ENCODE measurements around the gene ACOT7. TPM values are rescaled to one million over a fixed set of nuclear protein-coding genes. Genes with fewer than 3 reads are reported as not detected.

ACOT7 gene
- total RNA-seq, 3 donors from 2014 or later, result 9.4 to 12.8 (median 11.5) TPM

- H3K4me3 ChIP-seq, result no peak overlapping the region
- H3K36me3 ChIP-seq, result no peaks in the 10 kb centered on the region
- DNase-seq (ENCODE audit: low spot score in 2 of 2), result no peak
- no peak overlapping the region for H3K27ac ChIP-seq
- intact Hi-C loops (cut with DNase I; ENCODE audit: low total_unique reads), result no loop called here
- H3K4me1 ChIP-seq, result no peaks in the 10 kb centered on the region
- TF ChIP-seq CTCF (IDR thresholded peaks at IDR 0.05) (no peak), POLR2AphosphoS5 (IDR thresholded peaks at IDR 0.05) (no peak), POLR2A (IDR thresholded peaks at IDR 0.05) (no peak)
- no peaks in the 10 kb centered on the region for H3K27me3 ChIP-seq
- H3K9me3 ChIP-seq, result no peaks in the 10 kb centered on the region
Observed at GRCh38 chr1:6274102-6274501, 119.5 kb downstream of the ACOT7 start.

- H3K4me3 ChIP-seq, result no peak overlapping the region
- DNase-seq (ENCODE audit: low spot score in 2 of 2), result no peak
- no peaks in the 10 kb centered on the region for H3K9me3 ChIP-seq
- no peaks in the 10 kb centered on the region for H3K4me1 ChIP-seq
- H3K27me3 ChIP-seq, result no peaks in the 10 kb centered on the region
- intact Hi-C loops (cut with DNase I; ENCODE audit: low total_unique reads), result no loop called here
- no peak overlapping the region for H3K27ac ChIP-seq
- TF ChIP-seq CTCF (IDR thresholded peaks at IDR 0.05), result no peak
- no peak for TF ChIP-seq POLR2A (IDR thresholded peaks at IDR 0.05)
- no peak for TF ChIP-seq POLR2AphosphoS5 (IDR thresholded peaks at IDR 0.05)
- H3K36me3 ChIP-seq, result no peaks in the 10 kb centered on the region
Observed at GRCh38 chr1:6273380-6273891, 120.1 kb downstream of the ACOT7 start.

GRCh38 chr1:6272868-6273267 lies 120.7 kb downstream of the ACOT7 start:
- no peak for DNase-seq (ENCODE audit: low spot score in 2 of 2)
- no peaks in the 10 kb centered on the region for H3K36me3 ChIP-seq
- intact Hi-C loops (cut with DNase I; ENCODE audit: low total_unique reads), result no loop called here
- H3K27ac ChIP-seq, result no peak overlapping the region
- H3K9me3 ChIP-seq, result no peaks in the 10 kb centered on the region
- H3K4me1 ChIP-seq, result no peaks in the 10 kb centered on the region
- TF ChIP-seq CTCF (IDR thresholded peaks at IDR 0.05) (no peak), POLR2AphosphoS5 (IDR thresholded peaks at IDR 0.05) (no peak), POLR2A (IDR thresholded peaks at IDR 0.05) (no peak)
- H3K27me3 ChIP-seq, result no peaks in the 10 kb centered on the region
- no peak overlapping the region for H3K4me3 ChIP-seq

GRCh38 chr1:6272452-6272851 lies 121.1 kb downstream of the ACOT7 start:
- no peaks in the 10 kb centered on the region for H3K27me3 ChIP-seq
- TF ChIP-seq POLR2A (IDR thresholded peaks at IDR 0.05) (no peak), CTCF (IDR thresholded peaks at IDR 0.05) (no peak), POLR2AphosphoS5 (IDR thresholded peaks at IDR 0.05) (no peak)
- H3K4me1 ChIP-seq, result no peaks in the 10 kb centered on the region
- DNase-seq (ENCODE audit: low spot score in 2 of 2), result no peak
- H3K27ac ChIP-seq, result no peak overlapping the region
- no peaks in the 10 kb centered on the region for H3K9me3 ChIP-seq
- intact Hi-C loops (cut with DNase I; ENCODE audit: low total_unique reads), result no loop called here
- H3K4me3 ChIP-seq, result no peak overlapping the region
- no peaks in the 10 kb centered on the region for H3K36me3 ChIP-seq

- no peak for TF ChIP-seq POLR2A (IDR thresholded peaks at IDR 0.05)
- no peak for TF ChIP-seq POLR2AphosphoS5 (IDR thresholded peaks at IDR 0.05)
- TF ChIP-seq CTCF (IDR thresholded peaks at IDR 0.05), result no peak
- H3K36me3 ChIP-seq, result no peaks in the 10 kb centered on the region
- no peaks in the 10 kb centered on the region for H3K27me3 ChIP-seq
- no peak overlapping the region for H3K27ac ChIP-seq
- DNase-seq (ENCODE audit: low spot score in 2 of 2), result no peak
- no peaks in the 10 kb centered on the region for H3K9me3 ChIP-seq
- H3K4me1 ChIP-seq, result no peaks in the 10 kb centered on the region
- intact Hi-C loops (cut with DNase I; ENCODE audit: low total_unique reads), result no loop called here
- no peak overlapping the region for H3K4me3 ChIP-seq
Observed at GRCh38 chr1:6271554-6271953, 122.0 kb downstream of the ACOT7 start.

Measured in breast epithelium (tissue), 4 donors.